GM21360 (cell line): ENCODE data around the gene GOSR2.

ENCODE experiments used
- ATAC-seq: cut with Tn5 transposase; IDR thresholded peaks from one replicate; pipeline ENCODE4 v1.9.1; 2021; ENCODE audit warnings: mild to moderate bottlenecking, moderate library complexity; ENCODE audit not compliant: unreplicated experiment

GOSR2 gene

DNA sequence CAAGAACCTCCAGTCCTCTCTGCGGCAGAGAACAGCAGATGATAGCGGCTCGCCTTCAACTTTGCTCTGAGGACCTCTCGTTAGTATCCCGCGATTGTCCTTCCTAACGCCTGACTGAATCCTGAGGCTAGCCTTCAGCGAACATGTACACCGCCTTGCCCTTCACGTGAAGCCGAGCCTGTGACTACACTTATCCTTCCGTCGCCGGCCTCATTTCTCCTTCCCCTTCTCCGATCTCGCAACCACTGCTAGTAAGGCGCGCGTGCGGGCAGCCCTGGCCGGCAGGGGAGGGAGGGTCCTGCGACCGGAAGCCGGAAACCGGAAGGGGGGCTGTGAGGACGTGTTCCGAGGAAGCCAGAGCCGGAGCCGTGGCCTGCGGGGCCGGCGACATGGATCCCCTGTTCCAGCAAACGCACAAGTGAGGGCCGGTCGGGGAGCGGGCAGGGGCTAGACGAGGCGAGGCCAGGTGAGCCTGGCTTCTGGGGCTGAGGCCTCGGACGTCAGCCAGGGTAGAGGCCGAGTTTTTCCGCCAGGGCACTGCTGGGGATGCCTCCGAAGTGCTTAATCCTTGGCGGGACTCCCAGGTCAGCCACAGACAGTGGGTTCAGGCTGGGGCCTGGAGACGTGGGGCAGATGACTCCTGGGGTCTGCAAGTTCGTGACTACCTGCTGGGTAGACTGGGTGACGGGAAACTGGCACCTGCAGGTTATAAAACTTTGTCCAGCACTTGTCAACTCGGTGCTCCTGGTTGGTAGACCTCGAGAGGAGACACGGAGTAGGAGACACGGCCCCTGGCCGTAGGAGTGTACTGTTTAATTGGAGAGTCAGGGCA is at the start of gene GOSR2:
Gene GOSR2 (plus strand): TSS at position 357 of the 832 bp plus-strand sequence. CDS start 33 bp downstream, at position 390.
- ATAC-seq = peak; percentile 89

DNA sequence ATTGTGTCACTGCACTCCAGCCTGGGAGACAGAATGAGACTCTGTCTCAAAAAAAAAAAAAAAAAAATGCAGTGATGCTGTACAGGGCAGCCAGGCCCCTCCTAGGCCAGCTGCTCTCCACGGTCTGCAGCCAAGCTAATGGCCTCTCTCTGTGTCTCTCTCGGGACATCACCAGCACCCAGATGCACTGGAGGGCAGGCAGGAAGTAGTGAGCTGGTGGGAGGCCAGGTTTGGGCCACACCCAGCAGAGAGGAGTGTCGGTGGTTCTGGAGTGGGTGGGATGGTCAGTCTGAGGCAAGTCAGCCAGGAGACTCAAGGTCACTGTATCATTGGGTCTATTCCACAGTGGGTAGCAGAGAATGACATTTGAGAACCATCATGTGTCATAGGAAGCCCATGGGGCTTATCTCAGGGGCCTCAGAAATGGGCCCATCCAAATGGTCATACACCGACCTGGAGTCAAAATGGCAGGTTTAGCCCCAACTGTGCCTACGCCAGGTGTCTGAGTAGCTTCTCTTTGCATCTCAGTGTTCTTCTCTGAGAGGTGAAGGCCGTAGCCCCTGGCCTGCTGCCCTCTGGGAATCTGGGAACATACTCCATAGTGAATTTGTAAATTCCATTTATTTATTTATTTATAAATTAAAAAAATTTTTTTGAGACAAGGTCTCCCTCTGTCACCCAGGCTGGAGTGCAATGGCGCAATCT is 48.9 kb upstream of the GOSR2 start:
- ATAC-seq = no peak

DNA sequence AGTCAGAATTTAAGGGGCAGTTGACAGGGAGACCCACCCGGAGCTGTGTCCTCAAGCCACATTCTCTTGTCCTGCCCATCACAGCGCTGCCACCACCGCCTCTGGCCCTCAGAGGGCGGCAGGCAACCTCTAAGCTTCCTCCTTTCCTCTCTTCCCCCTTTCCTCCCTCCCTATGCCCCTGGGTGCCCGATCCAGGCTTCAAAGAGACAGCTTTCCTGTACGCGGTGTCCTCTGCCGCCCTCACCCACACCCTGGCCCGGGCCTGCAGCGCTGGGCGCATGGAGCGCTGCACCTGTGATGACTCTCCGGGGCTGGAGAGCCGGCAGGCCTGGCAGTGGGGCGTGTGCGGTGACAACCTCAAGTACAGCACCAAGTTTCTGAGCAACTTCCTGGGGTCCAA is 48.1 kb upstream of the GOSR2 start:
- no peak for ATAC-seq

DNA sequence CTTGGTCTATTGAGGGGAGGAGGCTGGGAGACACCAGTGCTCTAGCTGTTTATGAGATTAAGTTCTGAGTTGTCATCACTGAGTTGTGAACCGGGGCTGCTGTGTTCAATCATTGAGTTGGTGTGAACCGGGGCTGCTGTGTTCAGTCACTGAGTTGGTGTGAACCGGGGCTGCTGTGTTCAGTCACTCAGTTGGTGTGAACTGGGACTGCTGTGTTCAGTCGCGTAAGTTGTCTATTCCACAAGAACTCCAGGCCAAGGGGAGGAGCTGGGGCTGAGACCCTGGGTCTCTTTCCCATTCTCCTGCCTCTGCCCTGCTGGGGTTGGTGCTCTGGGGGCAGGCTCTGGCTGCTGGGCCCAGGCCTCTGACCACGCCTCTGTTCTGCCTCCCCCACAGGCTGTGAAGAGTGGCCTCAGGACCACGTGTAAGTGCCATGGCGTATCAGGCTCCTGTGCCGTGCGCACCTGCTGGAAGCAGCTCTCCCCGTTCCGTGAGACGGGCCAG is 47.1 kb upstream of the GOSR2 start:
- ATAC-seq = no peak

DNA sequence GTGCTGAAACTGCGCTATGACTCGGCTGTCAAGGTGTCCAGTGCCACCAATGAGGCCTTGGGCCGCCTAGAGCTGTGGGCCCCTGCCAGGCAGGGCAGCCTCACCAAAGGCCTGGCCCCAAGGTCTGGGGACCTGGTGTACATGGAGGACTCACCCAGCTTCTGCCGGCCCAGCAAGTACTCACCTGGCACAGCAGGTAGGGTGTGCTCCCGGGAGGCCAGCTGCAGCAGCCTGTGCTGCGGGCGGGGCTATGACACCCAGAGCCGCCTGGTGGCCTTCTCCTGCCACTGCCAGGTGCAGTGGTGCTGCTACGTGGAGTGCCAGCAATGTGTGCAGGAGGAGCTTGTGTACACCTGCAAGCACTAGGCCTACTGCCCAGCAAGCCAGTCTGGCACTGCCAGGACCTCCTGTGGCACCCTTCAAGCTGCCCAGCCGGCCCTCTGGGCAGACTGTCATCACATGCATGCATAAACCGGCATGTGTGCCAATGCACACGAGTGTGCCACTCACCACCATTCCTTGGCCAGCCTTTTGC is 46.5 kb upstream of the GOSR2 start:
- ATAC-seq = no peak

DNA sequence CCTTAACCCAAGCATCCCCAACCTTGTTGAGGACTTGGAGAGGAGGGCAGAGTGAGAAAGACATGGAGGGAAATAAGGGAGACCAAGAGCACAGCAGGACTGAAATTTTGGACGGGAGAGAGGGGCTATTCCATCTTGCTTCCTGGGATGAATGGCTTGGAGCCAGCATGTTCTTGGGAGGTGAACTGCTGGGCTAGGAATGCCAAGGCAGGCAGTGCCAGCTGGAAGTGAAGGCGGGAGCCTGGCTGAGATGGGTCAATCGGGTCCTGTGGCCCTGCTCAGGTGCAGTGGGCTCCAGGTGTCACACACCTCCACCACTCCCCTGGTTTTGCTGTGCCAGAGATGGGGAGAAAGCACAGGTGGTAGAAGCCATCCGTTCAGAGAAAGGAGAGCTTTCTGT is 46.0 kb upstream of the GOSR2 start:
- no peak for ATAC-seq

DNA sequence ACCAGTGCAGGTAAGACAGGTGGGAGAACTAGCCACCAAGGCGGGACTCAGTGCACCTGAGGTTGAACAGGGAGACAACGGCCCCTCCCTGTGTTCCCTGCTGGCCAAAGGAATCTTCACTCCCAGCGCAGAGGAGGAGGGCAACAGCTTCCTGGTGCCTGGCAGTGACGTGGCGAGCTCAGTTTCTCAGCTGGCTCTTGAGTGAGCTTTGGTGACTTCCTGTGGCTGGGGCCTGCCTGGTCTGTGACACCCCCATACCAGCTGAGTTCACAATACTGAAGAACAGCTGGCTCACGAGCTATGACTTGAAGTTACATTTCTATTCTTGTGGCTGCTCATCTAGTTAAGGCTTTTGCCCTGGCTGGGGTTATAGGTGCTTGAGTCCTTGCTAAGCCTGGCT is 45.5 kb upstream of the GOSR2 start:
- no peak for ATAC-seq

DNA sequence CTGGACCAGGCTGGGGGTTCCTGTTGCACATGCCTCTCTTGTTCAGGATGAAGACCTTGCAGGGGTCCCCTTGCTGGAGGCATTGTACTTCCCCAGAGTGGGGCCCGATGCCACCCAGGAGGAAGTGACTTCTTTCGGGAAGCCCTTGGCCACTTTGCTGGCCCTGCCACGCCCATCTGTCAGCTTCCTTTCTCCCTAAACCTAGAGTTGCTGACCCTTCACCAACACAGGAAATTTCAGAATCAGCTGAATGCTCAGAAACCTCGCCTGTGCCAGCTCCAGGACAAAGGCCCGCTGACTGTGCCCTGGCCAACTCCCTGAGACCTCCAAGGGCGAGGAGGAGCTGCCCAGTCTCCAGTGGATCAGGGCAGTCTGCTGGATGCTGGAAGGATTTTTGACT is 44.9 kb upstream of the GOSR2 start:
- ATAC-seq = no peak

DNA sequence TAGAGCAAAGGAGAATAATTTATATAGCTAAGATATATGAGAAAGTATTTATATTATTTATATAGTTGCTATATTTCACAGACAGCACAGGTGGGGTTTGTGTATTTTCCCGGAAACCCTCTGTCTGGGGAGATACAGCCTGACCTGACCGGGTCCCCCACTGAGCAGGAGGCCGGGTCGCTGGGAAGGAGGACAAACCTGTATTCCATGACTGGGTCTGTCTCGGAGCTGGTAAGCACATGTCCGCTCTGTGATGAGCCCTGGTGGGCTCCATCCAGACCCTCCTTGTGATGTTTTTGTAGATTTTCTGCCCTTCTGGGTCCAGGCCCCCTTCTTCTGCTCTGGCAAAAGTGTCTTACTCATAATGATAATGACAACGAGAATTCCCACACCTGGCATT is 43.9 kb upstream of the GOSR2 start:
- ATAC-seq = no peak

DNA sequence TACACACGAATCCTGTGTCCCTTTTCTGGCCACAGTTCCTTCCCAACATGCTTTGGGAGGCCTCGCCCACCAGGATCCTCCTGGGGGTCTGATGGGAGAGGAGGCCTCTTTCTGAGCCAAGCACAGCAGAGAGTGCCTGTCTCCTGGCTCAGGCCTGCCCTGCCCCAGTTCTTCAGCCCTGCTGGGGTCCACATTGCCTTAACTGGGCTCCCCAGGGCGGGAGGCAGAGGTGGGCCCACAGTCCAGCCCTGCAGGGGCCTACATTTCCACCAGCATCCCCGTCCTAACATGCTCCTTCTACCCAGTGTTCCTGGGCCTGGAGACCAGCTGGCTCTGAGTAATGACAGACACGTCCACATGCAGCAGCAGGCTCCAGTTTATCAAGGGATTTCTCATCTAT is 41.9 kb upstream of the GOSR2 start:
- no peak for ATAC-seq

DNA sequence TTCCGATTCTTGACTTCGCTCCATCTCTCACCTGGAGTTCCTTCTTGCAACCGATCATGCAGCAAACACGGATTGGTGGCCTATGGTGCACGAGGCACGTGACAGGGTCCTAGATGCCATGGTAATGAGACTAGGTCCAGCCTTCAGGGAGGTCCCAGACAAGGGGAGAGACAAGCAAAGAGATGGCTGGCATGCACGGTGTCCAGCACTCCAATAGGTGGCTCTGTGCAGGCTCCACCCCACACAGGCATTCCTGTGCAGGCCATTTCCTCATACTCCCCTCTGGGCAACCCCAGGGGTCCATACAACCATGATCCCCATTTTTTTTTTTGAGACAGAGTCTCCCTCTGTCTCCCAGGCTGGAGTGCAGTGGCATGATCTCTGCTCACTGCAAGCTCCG is 40.3 kb upstream of the GOSR2 start:
- no peak for ATAC-seq

DNA sequence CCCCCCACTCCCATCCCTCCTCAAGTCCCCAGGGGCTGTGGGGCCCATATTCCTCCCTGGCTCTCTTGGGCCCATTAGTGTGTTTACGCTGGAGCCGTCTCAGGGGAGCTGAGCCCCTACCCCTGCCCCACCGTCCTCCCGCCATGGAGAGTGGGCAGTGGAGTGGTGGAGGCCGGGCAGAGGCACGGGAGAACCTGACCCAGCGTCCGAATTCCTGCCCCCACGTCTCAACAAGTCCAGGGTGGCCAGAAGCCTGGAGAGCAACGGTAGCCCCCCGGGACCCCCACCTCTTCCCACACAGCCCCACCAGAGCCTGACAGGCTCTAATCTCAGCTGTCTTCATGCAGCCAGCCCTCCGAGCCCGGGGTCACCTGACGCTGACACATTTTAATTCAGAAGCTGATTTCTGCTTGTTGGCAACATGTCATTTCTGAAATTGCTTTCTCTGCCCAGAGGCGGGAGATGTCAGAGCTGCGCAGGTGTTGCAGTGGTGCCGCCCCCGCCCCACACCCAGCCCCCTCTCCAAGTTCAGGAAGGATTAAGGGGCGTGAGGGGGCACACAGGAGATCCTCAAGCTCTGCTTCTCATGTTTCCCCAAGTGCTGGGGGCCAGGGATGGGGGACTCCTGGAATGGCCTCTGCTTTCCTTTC is 39.0 kb upstream of the GOSR2 start:
- no peak for ATAC-seq

DNA sequence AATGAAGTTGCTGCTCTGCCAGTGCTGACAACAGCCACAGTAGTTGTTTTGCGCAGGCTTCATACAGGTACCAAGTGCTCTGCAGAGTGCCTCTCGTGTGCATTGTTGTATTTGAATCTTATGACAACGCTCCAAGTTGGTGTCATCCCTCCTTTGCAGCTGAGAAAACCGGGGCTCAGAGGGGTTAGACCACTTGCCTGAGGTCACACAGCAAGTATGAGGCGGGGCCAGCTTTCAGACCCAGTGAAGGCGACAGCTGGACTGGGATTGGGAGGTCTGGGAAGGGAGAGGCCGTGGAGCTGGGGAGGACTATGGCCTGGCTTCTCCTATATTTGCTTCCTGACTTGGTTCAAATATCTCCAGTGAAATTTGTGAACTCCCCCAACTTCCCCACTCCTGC is 38.4 kb upstream of the GOSR2 start:
- ATAC-seq = no peak

DNA sequence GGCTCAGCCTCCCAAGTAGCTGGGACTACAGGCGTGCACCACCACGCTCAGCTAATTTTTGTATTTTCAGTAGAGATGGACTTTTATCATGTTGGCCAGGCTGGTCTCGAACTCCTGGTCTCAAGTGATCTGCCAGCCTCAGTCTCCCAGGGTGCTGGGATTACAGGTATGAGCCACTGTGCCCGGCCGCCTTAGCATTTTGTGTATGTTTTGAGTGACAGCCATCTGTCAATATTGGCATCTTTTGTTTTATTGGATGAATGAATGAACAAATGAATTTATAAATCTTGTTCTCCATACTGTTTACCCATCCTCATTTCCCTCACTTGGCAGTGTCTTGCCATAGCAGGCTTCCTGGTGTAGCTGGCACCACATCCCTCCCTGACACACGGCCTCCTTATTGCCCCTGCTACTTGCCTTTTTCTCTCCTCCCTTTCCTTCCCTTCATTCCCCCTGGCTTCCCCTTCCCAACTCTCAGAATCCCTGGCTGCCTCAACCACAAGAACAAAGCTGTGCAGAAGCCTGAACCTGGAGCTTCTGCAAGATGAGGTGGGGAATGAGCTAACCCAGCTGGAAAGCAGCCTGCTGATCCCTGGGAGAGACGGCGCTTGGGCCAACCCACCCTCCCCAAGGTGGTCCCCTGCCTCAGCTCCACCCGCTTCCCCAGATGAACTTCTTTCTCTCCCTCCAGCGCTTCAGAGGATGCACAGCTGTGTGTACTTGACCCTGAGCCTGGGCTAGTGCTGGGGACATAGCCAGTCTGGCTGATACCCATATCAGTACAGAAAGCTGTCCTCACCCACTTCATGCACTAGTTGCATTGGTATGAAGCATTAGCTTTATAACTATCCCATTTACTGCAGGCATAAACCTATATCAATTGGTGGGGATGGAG is 37.3 kb upstream of the GOSR2 start:
- no peak for ATAC-seq

DNA sequence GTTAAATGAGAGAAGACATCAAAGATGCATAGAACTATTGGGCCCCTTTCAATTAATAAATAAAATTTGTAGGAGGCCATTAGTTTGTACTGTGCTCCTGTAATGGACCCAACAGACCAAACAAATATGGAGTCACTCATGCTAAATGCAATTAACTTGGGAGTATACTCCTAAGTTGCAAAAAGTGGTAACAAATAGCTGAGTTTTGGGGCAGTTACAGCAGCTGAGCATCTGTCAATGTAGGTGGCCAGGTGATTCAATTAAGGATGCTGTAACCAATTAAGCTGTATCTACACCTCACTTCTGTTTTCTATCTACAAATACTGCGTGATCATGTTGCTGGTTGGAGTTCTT is 36.7 kb upstream of the GOSR2 start:
- ATAC-seq = no peak

DNA sequence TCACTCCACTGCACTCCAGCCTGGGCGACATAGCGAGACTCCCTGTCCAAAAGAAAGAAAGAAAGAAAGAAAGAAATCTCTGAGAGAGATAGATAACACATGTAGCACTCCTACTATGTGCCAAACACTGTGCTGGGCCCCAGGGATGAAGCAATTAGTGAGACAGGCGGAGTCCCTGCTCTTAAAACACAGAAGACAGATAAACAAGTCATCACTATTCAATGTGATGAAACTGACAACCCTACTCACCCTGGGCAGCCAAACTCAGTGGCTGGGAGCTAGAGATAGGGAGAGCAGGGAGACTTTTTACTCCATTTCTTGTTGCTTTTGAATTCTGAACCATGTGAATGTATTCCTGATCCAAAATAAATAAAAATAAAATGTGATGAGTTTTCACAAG is 35.2 kb upstream of the GOSR2 start:
- ATAC-seq = no peak

DNA sequence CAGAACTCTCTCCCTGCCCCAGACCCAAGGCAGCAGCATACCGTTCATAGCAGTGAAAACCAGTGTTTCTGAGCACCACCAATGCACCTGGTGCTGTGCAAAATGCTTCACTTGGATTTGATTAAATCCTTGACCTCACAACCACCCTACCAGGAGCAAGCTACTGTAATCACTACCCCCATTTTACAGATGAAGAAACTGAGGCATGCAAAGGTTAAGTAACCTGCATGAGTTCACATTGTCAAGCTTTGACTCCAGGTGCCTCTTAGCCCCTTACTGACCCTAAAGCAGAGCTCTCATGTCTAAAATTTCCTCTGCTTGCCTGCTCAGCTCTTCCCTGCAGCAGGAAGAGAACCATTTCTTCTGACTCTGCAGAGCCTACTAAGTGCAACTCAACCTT is 34.2 kb upstream of the GOSR2 start:
- no peak for ATAC-seq

DNA sequence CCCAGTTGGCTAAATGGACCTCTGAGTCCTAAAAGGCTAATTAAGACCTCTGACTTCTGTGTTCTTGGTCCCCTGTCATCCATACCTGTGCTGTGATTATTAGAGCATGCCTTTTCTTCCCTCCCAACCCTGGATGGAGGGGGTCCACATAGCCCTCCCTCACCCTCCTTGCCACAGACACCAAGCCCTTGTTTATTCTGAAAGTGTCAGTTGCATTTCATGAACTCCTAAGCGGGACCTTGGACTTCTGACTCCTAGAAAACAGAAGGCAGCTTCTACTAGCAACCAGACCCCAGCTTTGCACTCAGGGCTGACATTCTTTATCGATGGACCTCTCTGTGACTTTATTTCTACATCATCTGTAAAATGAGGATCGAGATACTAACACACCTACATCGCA is 33.4 kb upstream of the GOSR2 start:
- ATAC-seq = no peak

DNA sequence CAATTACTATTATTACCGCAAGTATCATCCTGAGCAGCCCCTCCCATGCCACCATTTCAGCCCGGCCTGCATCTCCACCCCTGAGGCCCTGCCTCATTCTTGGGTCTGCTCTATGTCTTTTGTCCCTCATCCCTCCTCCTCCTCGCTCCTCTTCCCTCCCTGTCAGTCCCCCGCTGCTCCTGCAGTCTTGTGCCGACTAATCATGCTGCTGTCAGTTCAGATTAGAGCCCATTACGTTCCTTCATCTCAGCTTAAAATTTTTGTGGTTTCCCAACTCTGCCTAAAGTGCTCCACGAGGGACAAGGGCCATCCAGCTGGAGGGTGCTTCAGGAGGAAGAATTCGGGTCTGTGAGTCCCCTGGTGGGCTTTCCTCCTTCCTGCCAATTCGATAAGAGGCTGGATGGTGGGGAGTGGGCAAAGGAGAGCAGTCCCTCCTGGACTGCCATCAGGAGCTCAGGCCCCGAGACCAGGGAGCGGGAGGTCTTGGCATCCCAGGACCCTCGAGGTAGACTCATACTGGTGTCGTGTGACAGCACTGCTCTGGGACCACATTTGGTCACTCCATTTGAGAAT is 32.9 kb upstream of the GOSR2 start:
- ATAC-seq = no peak

DNA sequence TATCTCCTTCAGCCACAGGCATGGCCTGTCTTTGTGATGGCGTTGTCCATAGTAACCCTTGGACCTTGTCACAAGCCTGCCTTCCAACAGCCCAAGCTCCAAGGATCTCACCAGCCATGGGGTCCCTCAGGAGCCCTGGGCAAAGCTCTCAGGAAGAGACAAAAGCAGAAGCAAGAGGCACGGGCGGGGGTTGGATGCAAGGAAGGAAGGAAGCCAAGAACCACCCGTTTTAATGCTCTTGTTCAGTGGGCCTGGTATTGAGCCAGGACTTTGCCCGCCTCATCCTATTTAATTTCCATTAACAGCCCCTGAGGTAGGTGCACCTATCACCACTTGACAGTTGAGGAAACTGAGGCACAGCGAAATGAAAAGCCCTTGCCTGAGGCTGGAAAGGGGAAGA is 32.3 kb upstream of the GOSR2 start:
- no peak for ATAC-seq
